Activated T-helper 2 cell treated with anti-CD3 and anti-CD28 coated beads, Interferon-gamma antibody, Interleukin-2, Interleukin-4, amounts not matched to agents 10 μg/mL and 5 μg/mL and 100 μg/mL, durations not matched to agents 14 hours and 24 hours and 36 hours (primary cell): ENCODE data around the gene ZNF484. TPM values are rescaled to one million over a fixed set of nuclear protein-coding genes. Genes with fewer than 3 reads are reported as not detected.
"Not testable (repeated sequence)": the region's sequence is repeated elsewhere in the genome, so short reads cannot be mapped to it uniquely, and the experiment has no call there.

Source experiments
- DNase-seq: peaks from one replicate; pipeline ENCODE4 v3.0.0; 2021; ENCODE audit warnings: low spot score
- H3K27ac Mint-ChIP-seq: one replicate; pipeline ENCODE4 v1.8.0; 2021; ENCODE audit warnings: mixed read lengths
- H3K27me3 Mint-ChIP-seq: one replicate; pipeline ENCODE4 v1.8.0; 2021; ENCODE audit warnings: low read depth, mixed read lengths
- H3K36me3 Mint-ChIP-seq: one replicate; pipeline ENCODE4 v1.8.0; 2021; ENCODE audit warnings: low read depth, mixed read lengths
- H3K4me1 Mint-ChIP-seq: one replicate; pipeline ENCODE4 v1.8.0; 2021; ENCODE audit warnings: low read depth, mixed read lengths
- H3K4me3 Mint-ChIP-seq: one replicate; pipeline ENCODE4 v1.8.0; 2021; ENCODE audit warnings: low read depth, mild to moderate bottlenecking, moderate library complexity, mixed read lengths
- H3K9me3 Mint-ChIP-seq: one replicate; pipeline ENCODE4 v1.8.0; 2021; ENCODE audit warnings: mixed read lengths
- intact Hi-C: fragments of 100-400 bp; cut with micrococcal nuclease; formaldehyde crosslinking; loops from one replicate; pipeline ENCODE4 v1.15.1; 2023
- total RNA-seq: library from RNA; stranded (reverse); gene quantifications from 2 replicates; pipeline ENCODE4 v1.2.3, GENCODE V29; 2022

Gene ZNF484
- total RNA-seq, 1 donor from 2014 or later, result 8.0 TPM

- Mint-ChIP-seq H3K27ac (no peak overlapping the region), H3K36me3 (no peaks in the 10 kb centered on the region), H3K4me1 (peaks cover 14% of the 10 kb centered on the region), H3K9me3 (no peaks in the 10 kb centered on the region), H3K4me3 (no peak overlapping the region), H3K27me3 (peaks cover 10% of the 10 kb centered on the region)
- no peak for DNase-seq
- intact Hi-C loops, result no loop called here
Observed at GRCh38 chr9:92887880-92888338, 10.1 kb upstream of the ZNF484 start.

- intact Hi-C loops, DNase-seq, H3K36me3 Mint-ChIP-seq, H3K4me3 Mint-ChIP-seq, H3K27ac Mint-ChIP-seq, H3K9me3 Mint-ChIP-seq: not testable (repeated sequence)
- Mint-ChIP-seq H3K4me1 (peaks cover 11% of the 10 kb centered on the region), H3K27me3 (peaks cover 10% of the 10 kb centered on the region)
Observed at GRCh38 chr9:92886846-92887610, 9.2 kb upstream of the ZNF484 start.

- DNase-seq, H3K27me3 Mint-ChIP-seq, intact Hi-C loops, H3K36me3 Mint-ChIP-seq, H3K4me3 Mint-ChIP-seq, H3K9me3 Mint-ChIP-seq, H3K27ac Mint-ChIP-seq: not testable (repeated sequence)
- peaks cover 11% of the 10 kb centered on the region for H3K4me1 Mint-ChIP-seq
Observed at GRCh38 chr9:92883666-92884405, 6.0 kb upstream of the ZNF484 start.

GRCh38 chr9:92882276-92882675, 4.4 kb upstream of the ZNF484 start:
- H3K9me3 Mint-ChIP-seq, result peaks cover 4% of the 10 kb centered on the region
- peaks cover 11% of the 10 kb centered on the region for H3K36me3 Mint-ChIP-seq
- no peaks in the 10 kb centered on the region for H3K27me3 Mint-ChIP-seq
- DNase-seq, result no peak
- intact Hi-C loops, result no loop called here
- H3K4me3 Mint-ChIP-seq, result no peak overlapping the region
- H3K4me1 Mint-ChIP-seq, result peaks cover 11% of the 10 kb centered on the region
- H3K27ac Mint-ChIP-seq, result no peak overlapping the region

- DNase-seq, result no peak
- Mint-ChIP-seq H3K27me3 (no peaks in the 10 kb centered on the region), H3K36me3 (peaks cover 44% of the 10 kb centered on the region), H3K27ac (no peak overlapping the region), H3K4me1 (peaks cover 35% of the 10 kb centered on the region), H3K4me3 (no peak overlapping the region), H3K9me3 (peaks cover 4% of the 10 kb centered on the region)
- intact Hi-C loops, result loop anchor here (5.0 kb wide), 1 partner anchor 87 kb away; no protein-coding TSS in a partner anchor
Observed at GRCh38 chr9:92875373-92875772, 2.5 kb downstream of the ZNF484 start.

- Mint-ChIP-seq H3K36me3 (peaks cover 72% of the 10 kb centered on the region), H3K9me3 (peaks cover 15% of the 10 kb centered on the region)
- intact Hi-C loops, result no loop called here
Observed at GRCh38 chr9:92870289-92870688, 7.5 kb downstream of the ZNF484 start.

GRCh38 chr9:92866600-92866999, 11.2 kb downstream of the ZNF484 start:
- DNase-seq, intact Hi-C loops, H3K4me3 Mint-ChIP-seq, H3K27me3 Mint-ChIP-seq, H3K27ac Mint-ChIP-seq: not testable (repeated sequence)
- peaks cover 92% of the 10 kb centered on the region for H3K36me3 Mint-ChIP-seq
- H3K9me3 Mint-ChIP-seq, result peaks cover 27% of the 10 kb centered on the region
- H3K4me1 Mint-ChIP-seq, result peaks cover 21% of the 10 kb centered on the region

More at GRCh38 chr9:92870289-92870688, 7.5 kb downstream of the ZNF484 start:
- Mint-ChIP-seq H3K4me1 (peaks cover 17% of the 10 kb centered on the region), H3K27ac (no peak overlapping the region), H3K4me3 (no peak overlapping the region), H3K27me3 (no peaks in the 10 kb centered on the region)
- DNase-seq, result no peak

- no peak overlapping the region for H3K4me3 Mint-ChIP-seq
- H3K27me3 Mint-ChIP-seq, result no peaks in the 10 kb centered on the region
- no peak overlapping the region for H3K27ac Mint-ChIP-seq
- peaks cover 43% of the 10 kb centered on the region for H3K9me3 Mint-ChIP-seq
- no peak for DNase-seq
- H3K36me3 Mint-ChIP-seq, result peaks cover 94% of the 10 kb centered on the region
- intact Hi-C loops, result no loop called here
- peaks cover 12% of the 10 kb centered on the region for H3K4me1 Mint-ChIP-seq
Observed at GRCh38 chr9:92864152-92864551, 13.7 kb downstream of the ZNF484 start.

- H3K27ac Mint-ChIP-seq, result no peak overlapping the region
- peaks cover 12% of the 10 kb centered on the region for H3K4me1 Mint-ChIP-seq
- H3K9me3 Mint-ChIP-seq, result peaks cover 41% of the 10 kb centered on the region
- intact Hi-C loops, result no loop called here
- peaks cover 92% of the 10 kb centered on the region for H3K36me3 Mint-ChIP-seq
- no peaks in the 10 kb centered on the region for H3K27me3 Mint-ChIP-seq
- H3K4me3 Mint-ChIP-seq, result no peak overlapping the region
- DNase-seq, result no peak
Observed at GRCh38 chr9:92860867-92861266, 17.0 kb downstream of the ZNF484 start.

- H3K36me3 Mint-ChIP-seq, result peaks cover 92% of the 10 kb centered on the region
- H3K27ac Mint-ChIP-seq, result no peak overlapping the region
- H3K27me3 Mint-ChIP-seq, result no peaks in the 10 kb centered on the region
- intact Hi-C loops, result no loop called here
- H3K4me3 Mint-ChIP-seq, result no peak overlapping the region
- peaks cover 8% of the 10 kb centered on the region for H3K4me1 Mint-ChIP-seq
- DNase-seq, result no peak
- peaks cover 51% of the 10 kb centered on the region for H3K9me3 Mint-ChIP-seq
Observed at GRCh38 chr9:92857236-92857635, 20.6 kb downstream of the ZNF484 start.

GRCh38 chr9:92853716-92854115, 24.1 kb downstream of the ZNF484 start:
- Mint-ChIP-seq H3K36me3 (peaks cover 95% of the 10 kb centered on the region), H3K27me3 (no peaks in the 10 kb centered on the region), H3K4me3 (no peak overlapping the region), H3K4me1 (no peaks in the 10 kb centered on the region), H3K27ac (no peak overlapping the region), H3K9me3 (peaks cover 50% of the 10 kb centered on the region)
- no peak for DNase-seq
- intact Hi-C loops, result no loop called here

GRCh38 chr9:92850898-92851297, 26.9 kb downstream of the ZNF484 start:
- H3K36me3 Mint-ChIP-seq, result peaks cover 96% of the 10 kb centered on the region
- no peaks in the 10 kb centered on the region for H3K27me3 Mint-ChIP-seq
- H3K27ac Mint-ChIP-seq, result no peak overlapping the region
- no peak overlapping the region for H3K4me3 Mint-ChIP-seq
- DNase-seq, result no peak
- peaks cover 65% of the 10 kb centered on the region for H3K9me3 Mint-ChIP-seq
- intact Hi-C loops, result no loop called here
- H3K4me1 Mint-ChIP-seq, result no peaks in the 10 kb centered on the region

GRCh38 chr9:92848740-92849139, 29.1 kb downstream of the ZNF484 start:
- H3K27me3 Mint-ChIP-seq, intact Hi-C loops, H3K4me1 Mint-ChIP-seq, H3K4me3 Mint-ChIP-seq, H3K27ac Mint-ChIP-seq, DNase-seq: not testable (repeated sequence)
- Mint-ChIP-seq H3K36me3 (peaks cover 95% of the 10 kb centered on the region), H3K9me3 (peaks cover 76% of the 10 kb centered on the region)
